NCI-H1417 treated with DMSO at 0.1 percent for 48 hours (cell line): ENCODE data around the gene VKORC1L1.
"Not testable (repeated sequence)": the region's sequence is repeated elsewhere in the genome, so short reads cannot be mapped to it uniquely, and the experiment has no call there.

Experiments
- DNase-seq: peaks from one replicate; lab custom pipeline; 2025; lab: John Stamatoyannopoulos, UW

The VKORC1L1 gene

GRCh38 chr7:65938336-65938895, 65.5 kb downstream of the VKORC1L1 start:
- DNase-seq, result no peak

- DNase-seq, result not testable (repeated sequence)
These were observed 72.9 kb downstream of the VKORC1L1 start for GRCh38 chr7:65945787-65946186.

- DNase-seq, result no peak
These were observed 74.0 kb downstream of the VKORC1L1 start for GRCh38 chr7:65946904-65947303.

- DNase-seq, result no peak
These were observed 79.1 kb downstream of the VKORC1L1 start for GRCh38 chr7:65951837-65952578.

GRCh38 chr7:65953001-65953720, 80.3 kb downstream of the VKORC1L1 start:
- DNase-seq, result no peak

GRCh38 chr7:65953890-65954450, 81.1 kb downstream of the VKORC1L1 start:
- no peak for DNase-seq

- no peak for DNase-seq
These were observed 82.8 kb downstream of the VKORC1L1 start for GRCh38 chr7:65955718-65956117.

- DNase-seq, result no peak
These were observed 87.6 kb downstream of the VKORC1L1 start for GRCh38 chr7:65960351-65961074.

- DNase-seq, result no peak
These were observed 89.2 kb downstream of the VKORC1L1 start for GRCh38 chr7:65962033-65962432.

- DNase-seq, result not testable (repeated sequence)
These were observed 91.8 kb downstream of the VKORC1L1 start for GRCh38 chr7:65964671-65965070.

GRCh38 chr7:65966146-65966545, 93.3 kb downstream of the VKORC1L1 start:
- no peak for DNase-seq

- no peak for DNase-seq
These were observed 94.7 kb downstream of the VKORC1L1 start for GRCh38 chr7:65967361-65968155.

GRCh38 chr7:65968256-65969185, 95.6 kb downstream of the VKORC1L1 start:
- DNase-seq, result no peak

- no peak for DNase-seq
These were observed 98.1 kb downstream of the VKORC1L1 start for GRCh38 chr7:65971021-65971420.

GRCh38 chr7:65972976-65973375, 100.1 kb downstream of the VKORC1L1 start:
- DNase-seq, result no peak

- DNase-seq, result no peak
These were observed 101.4 kb downstream of the VKORC1L1 start for GRCh38 chr7:65974191-65974801.

- DNase-seq, result no peak
These were observed 102.0 kb downstream of the VKORC1L1 start for GRCh38 chr7:65974876-65975275.

GRCh38 chr7:65975814-65976445, 103.1 kb downstream of the VKORC1L1 start:
- no peak for DNase-seq

- no peak for DNase-seq
These were observed 103.9 kb downstream of the VKORC1L1 start for GRCh38 chr7:65976659-65977196.
